ENCODE data around the gene ACOT8.
"Not testable (repeated sequence)": the region's sequence is repeated elsewhere in the genome, so short reads cannot be mapped to it uniquely, and the experiment has no call there.

The ACOT8 gene

GRCh38 chr20:45887346-45887715 is 30.1 kb upstream of the ACOT8 start, which contains the start of gene SPATA25:
TSS of gene SPATA25 (minus strand) at chr20:45887622. CDS start at chr20:45887590, 32 bp downstream.
- no peak for DNase-seq (ENCODE audit: low read depth)

- no peak for DNase-seq (ENCODE audit: low read depth)
These were observed 29.6 kb upstream of the ACOT8 start for GRCh38 chr20:45886590-45887345.

GRCh38 chr20:45883100-45883469 is 25.9 kb upstream of the ACOT8 start:
- no peak for DNase-seq (ENCODE audit: low read depth)

- DNase-seq (ENCODE audit: low read depth): no peak
These were observed 25.4 kb upstream of the ACOT8 start for GRCh38 chr20:45882469-45883099.

GRCh38 chr20:45880988-45881788 is 24.0 kb upstream of the ACOT8 start, which contains the start of gene ZSWIM1:
TSS of gene ZSWIM1 (plus strand) at chr20:45881227. CDS start at chr20:45882593, 1,366 bp downstream.
- peak; percentile 94 for DNase-seq (ENCODE audit: low read depth)

GRCh38 chr20:45878076-45878761 is 21.0 kb upstream of the ACOT8 start:
- DNase-seq (ENCODE audit: low read depth): no peak

GRCh38 chr20:45874576-45874975 is 17.4 kb upstream of the ACOT8 start:
- DNase-seq (ENCODE audit: low read depth): no peak

GRCh38 chr20:45874104-45874481 is 16.9 kb upstream of the ACOT8 start:
- DNase-seq (ENCODE audit: low read depth): not testable (repeated sequence)

GRCh38 chr20:45873409-45874103 is 16.4 kb upstream of the ACOT8 start:
- DNase-seq (ENCODE audit: low read depth): no peak

- no peak for DNase-seq (ENCODE audit: low read depth)
These were observed 15.4 kb upstream of the ACOT8 start for GRCh38 chr20:45872626-45873025.

GRCh38 chr20:45867819-45868176 is 10.6 kb upstream of the ACOT8 start:
- DNase-seq (ENCODE audit: low read depth): no peak

GRCh38 chr20:45867136-45867818 is 10.1 kb upstream of the ACOT8 start:
- DNase-seq (ENCODE audit: low read depth): no peak

- no peak for DNase-seq (ENCODE audit: low read depth)
These were observed 9.3 kb upstream of the ACOT8 start for GRCh38 chr20:45866454-45866853.

- DNase-seq (ENCODE audit: low read depth): no peak
These were observed 6.6 kb upstream of the ACOT8 start for GRCh38 chr20:45863543-45864470.

- DNase-seq (ENCODE audit: low read depth): no peak
These were observed 4.3 kb upstream of the ACOT8 start for GRCh38 chr20:45861221-45862075.

GRCh38 chr20:45860560-45861220 is 3.5 kb upstream of the ACOT8 start:
- DNase-seq (ENCODE audit: low read depth): no peak

- no peak for DNase-seq (ENCODE audit: low read depth)
These were observed 2.7 kb upstream of the ACOT8 start for GRCh38 chr20:45859916-45860315.

GRCh38 chr20:45857882-45858216 is 657 bp upstream of the ACOT8 start:
- DNase-seq (ENCODE audit: low read depth): no peak

- no peak for DNase-seq (ENCODE audit: low read depth)
These were observed 3.7 kb downstream of the ACOT8 start for GRCh38 chr20:45853484-45853883.

Data from activated T-helper 1 cell treated with Interleukin-2 at 50 U/mL for 16 hours (primary cell).